HL-60 (cell line): ENCODE data around the gene MRPL42.

Source experiments
- GABPA ChIP-seq: IDR thresholded peaks from 2 replicates; pipeline ENCODE4 v1.6.1; 2012; ENCODE audit warnings: low read depth
- POLR2AphosphoS5 ChIP-seq: IDR thresholded peaks from 2 replicates; pipeline ENCODE4 v1.6.1; 2012; ENCODE audit warnings: low read depth
- TF ChIP-seq, protein P1 (sequence below): IDR thresholded peaks from one replicate; pipeline ENCODE4 v1.5.1; 2011; ENCODE audit warnings: low read length, control low read depth, inconsistent platforms; ENCODE audit not compliant: insufficient read depth
- TF ChIP-seq, protein P2 (sequence below): IDR thresholded peaks from 2 replicates; pipeline ENCODE4 v1.6.1; 2012; ENCODE audit warnings: low read depth; ENCODE audit not compliant: insufficient replicate concordance

DNA sequence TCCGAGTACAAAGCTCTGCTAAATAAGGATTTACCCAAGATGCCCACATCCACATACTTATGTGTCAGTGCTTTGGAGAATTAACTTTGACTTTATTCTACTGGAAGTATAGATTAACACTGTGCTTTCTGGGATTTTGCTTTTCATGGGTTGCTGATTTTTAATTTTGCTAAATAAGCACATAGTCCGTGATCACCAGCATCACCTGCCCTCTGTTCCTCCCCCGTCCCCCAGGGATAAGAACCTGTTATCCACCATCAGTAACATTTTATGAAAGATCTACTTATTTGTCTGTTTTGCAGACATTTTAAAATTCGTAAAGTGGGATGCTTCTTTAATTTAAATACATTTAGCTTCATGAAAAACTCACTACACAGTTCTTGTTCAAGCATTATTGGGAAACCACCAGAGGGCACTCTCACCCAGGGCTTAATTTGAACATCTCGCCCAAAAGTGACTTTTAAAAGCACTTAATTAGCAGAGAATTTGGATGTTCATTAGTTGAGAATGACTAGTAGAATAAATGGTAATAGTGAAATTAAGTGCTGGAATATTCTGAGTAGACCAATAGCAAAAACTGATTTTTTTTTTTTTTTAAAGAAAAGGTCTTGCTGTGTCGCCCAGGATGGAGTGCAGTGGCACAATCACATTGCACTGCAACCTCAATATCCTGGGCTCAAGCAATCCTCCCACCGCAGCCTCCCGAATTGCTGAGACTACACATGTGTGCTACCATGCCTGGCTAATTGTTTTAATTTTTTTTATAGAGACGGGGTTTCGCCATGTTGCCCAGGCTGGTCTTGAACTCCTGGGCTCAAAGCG, 35.7 kb downstream of the MRPL42 start:
- TF ChIP-seq, protein P1, sequence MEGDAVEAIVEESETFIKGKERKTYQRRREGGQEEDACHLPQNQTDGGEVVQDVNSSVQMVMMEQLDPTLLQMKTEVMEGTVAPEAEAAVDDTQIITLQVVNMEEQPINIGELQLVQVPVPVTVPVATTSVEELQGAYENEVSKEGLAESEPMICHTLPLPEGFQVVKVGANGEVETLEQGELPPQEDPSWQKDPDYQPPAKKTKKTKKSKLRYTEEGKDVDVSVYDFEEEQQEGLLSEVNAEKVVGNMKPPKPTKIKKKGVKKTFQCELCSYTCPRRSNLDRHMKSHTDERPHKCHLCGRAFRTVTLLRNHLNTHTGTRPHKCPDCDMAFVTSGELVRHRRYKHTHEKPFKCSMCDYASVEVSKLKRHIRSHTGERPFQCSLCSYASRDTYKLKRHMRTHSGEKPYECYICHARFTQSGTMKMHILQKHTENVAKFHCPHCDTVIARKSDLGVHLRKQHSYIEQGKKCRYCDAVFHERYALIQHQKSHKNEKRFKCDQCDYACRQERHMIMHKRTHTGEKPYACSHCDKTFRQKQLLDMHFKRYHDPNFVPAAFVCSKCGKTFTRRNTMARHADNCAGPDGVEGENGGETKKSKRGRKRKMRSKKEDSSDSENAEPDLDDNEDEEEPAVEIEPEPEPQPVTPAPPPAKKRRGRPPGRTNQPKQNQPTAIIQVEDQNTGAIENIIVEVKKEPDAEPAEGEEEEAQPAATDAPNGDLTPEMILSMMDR = peak; percentile 49
- TF ChIP-seq POLR2AphosphoS5 = no peak
- no peak for TF ChIP-seq GABPA
- TF ChIP-seq, protein P2, sequence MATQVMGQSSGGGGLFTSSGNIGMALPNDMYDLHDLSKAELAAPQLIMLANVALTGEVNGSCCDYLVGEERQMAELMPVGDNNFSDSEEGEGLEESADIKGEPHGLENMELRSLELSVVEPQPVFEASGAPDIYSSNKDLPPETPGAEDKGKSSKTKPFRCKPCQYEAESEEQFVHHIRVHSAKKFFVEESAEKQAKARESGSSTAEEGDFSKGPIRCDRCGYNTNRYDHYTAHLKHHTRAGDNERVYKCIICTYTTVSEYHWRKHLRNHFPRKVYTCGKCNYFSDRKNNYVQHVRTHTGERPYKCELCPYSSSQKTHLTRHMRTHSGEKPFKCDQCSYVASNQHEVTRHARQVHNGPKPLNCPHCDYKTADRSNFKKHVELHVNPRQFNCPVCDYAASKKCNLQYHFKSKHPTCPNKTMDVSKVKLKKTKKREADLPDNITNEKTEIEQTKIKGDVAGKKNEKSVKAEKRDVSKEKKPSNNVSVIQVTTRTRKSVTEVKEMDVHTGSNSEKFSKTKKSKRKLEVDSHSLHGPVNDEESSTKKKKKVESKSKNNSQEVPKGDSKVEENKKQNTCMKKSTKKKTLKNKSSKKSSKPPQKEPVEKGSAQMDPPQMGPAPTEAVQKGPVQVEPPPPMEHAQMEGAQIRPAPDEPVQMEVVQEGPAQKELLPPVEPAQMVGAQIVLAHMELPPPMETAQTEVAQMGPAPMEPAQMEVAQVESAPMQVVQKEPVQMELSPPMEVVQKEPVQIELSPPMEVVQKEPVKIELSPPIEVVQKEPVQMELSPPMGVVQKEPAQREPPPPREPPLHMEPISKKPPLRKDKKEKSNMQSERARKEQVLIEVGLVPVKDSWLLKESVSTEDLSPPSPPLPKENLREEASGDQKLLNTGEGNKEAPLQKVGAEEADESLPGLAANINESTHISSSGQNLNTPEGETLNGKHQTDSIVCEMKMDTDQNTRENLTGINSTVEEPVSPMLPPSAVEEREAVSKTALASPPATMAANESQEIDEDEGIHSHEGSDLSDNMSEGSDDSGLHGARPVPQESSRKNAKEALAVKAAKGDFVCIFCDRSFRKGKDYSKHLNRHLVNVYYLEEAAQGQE = no peak
